GM19328 (cell line): Measurements from ENCODE around the gene ANKS1A.

Source experiments
- ATAC-seq: cut with Tn5 transposase; IDR thresholded peaks from one replicate; pipeline ENCODE4 v1.9.1; 2021; ENCODE audit warnings: mild to moderate bottlenecking, moderate library complexity; ENCODE audit not compliant: unreplicated experiment

ANKS1A gene

DNA sequence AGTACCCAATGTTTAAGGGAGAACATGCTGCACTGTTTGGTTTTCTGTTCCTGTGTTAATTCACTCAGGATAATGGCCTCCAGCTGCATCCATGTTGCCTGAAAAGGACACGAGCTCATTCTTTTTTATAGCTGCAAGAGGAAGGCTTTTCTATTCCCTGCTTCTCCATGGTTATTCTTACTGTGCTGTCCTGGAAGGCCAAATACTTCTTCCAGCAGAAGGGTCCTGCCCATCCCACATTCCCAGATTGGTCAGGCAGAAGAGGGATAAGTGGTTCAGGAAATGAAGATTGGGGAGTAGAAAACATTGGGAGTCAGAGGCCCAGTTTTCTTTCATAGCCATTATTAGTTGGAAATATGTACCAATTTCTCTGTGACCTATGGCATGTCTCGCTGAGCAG, 129.7 kb downstream of the ANKS1A start:
- no peak for ATAC-seq

DNA sequence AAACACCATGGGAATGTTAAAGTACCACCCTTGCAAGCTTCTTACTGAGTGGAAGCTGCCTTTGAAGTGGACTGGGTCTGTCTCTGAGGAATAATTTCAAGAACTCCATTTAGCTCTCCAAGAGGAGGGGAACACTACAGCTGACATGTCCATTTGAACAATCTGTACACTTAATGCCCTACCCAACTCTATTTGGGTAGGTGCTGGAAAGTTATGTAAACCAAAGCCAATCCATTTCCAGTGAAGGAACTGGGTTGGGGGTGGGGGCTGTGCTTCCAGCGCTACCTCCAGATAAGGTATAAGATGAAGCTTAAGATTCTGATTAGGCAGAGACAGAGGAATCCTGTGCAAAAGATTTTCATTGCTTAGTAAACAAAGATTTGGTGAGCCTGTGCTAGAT, 130.1 kb downstream of the ANKS1A start:
- no peak for ATAC-seq

DNA sequence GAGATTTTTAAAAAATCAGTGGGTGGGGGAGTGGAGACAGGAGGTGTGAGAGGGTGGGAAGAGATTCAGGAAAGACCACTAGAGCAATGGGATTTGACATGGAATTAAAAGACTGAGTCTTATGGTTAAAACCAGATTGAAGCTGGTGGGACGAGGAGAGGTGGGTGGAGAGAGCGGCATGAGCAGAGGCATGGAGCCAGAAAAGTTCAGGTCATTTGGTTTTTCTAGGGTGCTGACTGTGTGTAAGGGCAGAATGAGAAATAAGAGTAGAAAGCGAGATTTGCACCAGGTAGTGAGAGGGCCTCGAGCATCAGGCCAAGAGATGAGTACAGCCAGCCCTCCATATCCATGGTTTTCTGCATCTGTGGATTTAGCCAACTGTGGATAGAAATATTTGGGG, 130.8 kb downstream of the ANKS1A start:
- ATAC-seq, result no peak

DNA sequence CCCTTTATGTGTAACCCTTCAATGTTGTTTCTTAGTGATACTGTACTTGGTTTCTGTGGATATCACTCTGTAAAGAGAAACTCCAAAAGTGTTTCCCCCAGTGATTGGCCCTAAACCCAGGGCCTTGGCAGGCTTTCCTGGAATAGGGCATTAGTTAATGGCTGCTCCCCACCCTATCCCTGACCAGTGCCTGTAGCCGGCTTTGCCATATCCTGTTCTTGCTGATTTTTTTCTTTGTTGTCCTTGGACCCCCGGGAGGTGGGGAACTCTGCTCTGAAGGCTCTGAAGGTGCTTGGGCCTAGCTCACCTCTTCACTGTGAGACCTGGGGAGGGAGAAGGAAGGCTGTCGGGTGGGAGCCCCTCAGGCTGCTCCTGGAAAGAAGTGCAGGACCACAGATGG, 131.9 kb downstream of the ANKS1A start:
- no peak for ATAC-seq

DNA sequence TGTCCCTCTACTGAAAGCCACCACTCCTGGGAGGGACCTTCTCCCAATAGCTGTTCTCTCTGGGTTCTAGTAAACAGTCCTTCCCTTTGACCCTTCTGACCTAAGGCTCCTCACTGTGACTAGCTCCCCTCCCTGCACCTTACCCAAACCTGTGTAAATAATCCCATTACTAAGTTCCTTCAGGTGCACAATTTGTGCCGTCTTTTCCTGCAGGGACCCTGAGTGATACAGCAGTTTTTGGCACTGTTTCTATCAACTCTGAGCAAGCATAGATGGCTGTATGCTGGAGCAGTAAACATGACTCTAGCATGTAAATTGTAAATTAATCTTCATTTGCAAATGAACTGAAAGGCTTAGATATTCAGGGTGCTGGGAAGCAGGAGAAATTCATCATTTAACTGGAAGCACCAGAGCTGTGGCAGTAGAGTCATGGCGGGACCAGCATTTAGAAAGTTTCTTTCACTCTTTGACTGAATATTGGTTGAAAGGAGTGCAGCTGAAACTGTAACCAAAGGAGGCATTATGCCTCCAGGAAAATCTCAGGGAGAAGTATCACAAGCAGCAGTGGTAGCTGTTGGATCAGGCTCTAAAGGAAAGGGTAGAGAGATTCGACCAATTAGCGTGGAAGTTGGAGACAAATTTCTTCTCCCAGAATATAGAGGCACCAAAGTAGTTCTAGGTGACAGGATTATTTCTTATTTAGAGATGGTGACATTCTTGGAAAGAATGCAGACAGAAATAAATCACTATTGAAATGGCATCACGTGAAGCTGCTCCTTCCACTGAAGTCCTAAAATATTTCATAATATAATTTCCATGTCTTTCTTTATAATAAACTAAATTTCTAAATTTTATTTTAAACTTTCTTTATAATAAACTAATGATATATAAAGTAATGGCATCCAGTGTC, 134.3 kb downstream of the ANKS1A start:
- no peak for ATAC-seq

DNA sequence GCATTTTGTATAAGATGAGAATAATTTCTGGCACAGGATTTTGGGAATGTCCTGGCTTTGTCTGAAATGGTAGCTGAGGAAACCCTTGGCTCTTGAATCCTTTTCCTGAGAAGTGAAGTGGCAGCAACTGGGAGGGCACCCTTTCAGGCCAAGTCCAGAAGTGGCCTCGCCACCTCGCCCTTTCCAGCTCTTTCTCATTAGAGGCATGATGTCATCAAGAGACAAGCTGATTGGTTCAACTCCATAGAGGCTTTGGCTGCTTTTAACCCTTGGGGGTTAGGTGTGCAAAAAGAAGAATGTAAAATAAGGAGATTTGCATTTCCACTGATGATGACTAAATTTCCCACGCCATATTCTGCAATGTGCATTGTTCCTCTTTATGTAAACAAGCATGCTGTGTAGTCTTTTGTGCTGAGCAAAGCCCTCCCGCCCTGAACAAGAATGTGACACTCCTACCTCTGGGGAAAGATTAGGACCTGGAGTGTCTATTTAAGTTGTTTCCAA, 135.5 kb downstream of the ANKS1A start:
- no peak for ATAC-seq

DNA sequence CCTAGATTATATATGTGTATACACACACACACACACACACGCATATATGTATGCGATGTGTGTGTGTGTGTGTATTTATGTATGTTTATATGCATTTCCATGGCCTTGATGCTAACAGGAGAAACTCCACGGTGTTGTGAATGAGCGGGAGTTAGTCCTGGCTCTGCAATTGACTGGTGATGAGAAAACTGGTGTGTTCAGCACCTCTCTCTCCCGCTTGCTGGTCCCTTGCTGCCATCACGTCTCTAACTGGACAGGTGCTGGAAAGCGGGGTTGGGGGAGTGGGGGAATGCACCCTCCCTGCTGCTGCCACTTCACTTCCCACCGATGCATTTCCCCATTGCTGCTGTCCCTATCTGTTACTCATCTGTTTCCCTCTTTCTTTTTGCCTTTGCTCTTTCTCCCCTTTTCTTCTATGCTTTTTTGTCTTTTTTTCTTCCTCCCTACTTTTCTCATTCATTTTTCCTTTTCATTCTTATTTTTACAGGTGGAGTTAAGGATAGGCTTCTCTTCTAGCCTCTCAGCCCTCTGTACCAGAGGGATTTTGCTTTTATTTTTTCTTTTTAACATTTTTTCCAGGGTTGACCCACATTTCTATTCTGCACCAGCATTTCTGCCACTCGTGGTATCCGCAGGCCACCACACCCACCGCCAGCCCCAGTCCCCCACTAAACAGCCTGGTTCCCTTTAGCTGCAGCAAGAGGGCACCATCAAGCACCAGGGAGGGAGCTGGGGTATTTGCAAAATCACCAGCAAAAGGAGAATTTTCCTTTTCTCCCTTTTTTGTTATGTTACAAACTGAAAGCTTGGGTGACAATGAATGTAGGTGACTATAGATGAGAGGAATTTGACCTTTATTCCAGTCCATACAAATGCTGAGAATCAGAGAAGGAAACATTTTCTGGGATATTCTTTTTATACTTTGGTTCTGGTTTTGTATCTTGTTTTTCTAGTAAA, 136.5 kb downstream of the ANKS1A start:
- no peak for ATAC-seq

DNA sequence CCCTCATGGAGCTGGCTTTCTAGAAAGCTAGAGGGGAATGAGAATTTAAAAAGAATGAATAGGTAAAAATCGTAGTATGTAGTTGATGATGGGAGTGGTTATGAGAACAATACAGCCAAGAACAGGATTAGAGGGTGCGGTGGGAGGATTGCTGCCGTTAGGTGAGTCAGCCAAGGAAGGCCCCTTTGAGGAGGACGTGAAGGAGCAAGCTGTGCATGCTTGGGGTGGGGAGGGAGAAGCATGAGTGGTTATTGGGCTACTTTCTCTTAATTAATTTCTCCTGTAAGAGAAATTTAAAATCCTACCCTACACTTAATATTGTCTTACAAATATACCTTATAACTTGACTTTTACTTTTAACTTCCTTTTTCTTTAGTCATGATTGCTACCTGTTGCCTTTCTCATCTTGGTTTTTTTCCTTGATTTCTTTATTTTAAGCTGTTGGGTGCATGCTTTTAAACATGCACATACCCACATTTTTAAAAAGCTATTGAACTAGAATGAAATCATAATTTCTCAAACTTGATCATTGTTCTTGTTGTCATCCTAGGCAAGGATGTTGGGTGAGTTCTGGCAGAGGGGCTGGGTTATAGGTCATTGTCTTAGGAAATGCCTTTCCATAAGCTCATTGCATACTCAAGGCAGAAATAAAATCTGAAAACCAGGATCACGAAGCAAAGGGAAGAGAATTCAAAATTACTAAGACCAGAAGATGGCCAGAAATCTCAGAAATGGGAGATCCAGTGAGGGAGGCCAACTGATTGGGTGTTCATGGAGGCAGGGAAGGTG, 137.6 kb downstream of the ANKS1A start:
- ATAC-seq, result no peak

DNA sequence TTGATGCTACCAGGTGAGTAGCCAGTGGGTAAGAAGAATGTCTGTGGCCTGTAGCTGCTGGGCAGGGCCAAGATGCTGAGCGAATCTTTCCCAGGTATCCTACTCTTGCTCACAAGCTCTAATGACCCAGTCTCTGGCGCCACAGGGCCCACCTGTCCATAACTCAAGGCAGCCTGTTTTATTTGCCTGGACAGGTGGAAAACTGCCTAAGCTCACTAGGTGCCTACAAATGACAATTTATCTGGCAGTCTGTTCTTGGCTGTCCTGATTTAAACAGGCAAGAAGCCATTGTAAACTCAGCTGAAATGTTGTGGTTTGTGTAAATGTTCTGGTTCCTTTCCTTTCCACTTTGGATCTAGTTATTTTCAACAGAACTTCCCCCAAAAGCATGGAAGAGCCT, 138.8 kb downstream of the ANKS1A start:
- ATAC-seq, result no peak

DNA sequence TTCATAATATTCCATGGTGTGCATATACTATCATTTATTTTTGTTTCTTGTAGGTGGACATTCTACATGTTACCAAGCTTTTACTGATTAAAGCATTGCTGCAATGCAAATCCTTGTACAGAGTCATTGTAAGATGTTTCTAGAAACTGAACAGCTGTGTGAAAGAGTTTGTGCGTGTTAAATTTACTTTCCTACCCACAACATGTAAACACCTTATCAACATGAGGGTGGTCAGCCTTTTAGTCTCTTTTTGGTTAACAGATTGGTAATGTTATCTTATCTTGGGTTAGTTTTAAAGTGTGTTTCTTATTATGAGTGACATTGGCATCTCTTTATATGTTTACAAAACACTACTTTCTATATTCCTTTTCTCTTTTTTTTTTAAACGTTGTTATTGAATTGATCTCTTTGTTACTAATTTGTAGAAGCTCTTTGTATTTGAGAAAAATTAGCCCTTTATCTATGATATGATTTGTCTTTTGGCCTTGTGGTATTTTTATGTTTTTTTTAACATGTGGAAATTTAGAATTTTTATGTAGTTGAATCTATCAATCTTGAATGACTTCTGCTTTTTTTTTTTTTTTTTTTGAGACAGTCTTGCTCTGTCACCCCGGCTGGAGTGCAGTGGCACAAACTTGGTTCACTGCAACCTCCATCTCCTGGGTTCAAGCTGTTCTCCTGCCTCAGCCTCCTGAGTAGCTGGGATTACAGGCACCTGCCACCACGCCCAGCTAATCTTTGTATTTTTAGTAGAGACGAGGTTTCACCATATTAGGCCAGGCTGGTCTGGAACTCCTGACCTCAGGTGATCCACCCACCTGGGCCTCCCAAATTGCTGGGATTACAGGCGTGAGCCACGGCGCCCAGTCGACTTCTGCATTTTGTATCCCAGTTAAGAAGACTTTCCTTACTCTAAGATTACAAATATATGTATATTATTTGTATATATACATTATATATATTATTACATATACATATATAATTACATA, 140.0 kb downstream of the ANKS1A start:
- ATAC-seq, result no peak

DNA sequence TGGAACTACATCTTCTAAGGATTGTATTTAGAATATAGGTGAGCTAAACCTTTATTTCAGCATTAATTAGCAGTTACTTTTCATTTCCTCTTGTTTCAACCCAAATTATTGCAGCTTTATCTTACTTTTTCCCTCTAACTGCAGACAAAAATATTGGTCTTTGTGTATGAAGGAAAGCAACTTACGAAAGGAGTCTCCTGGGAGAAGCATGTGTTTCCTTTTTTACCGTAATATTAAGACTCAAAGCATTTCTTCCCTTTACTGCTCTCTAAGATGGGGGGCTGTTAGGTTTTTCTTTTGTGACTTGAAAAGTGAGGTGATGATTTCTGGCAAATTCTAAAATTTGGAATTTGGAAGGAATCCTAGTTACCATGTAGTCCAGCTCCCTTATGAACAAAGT, 141.0 kb downstream of the ANKS1A start:
- no peak for ATAC-seq

DNA sequence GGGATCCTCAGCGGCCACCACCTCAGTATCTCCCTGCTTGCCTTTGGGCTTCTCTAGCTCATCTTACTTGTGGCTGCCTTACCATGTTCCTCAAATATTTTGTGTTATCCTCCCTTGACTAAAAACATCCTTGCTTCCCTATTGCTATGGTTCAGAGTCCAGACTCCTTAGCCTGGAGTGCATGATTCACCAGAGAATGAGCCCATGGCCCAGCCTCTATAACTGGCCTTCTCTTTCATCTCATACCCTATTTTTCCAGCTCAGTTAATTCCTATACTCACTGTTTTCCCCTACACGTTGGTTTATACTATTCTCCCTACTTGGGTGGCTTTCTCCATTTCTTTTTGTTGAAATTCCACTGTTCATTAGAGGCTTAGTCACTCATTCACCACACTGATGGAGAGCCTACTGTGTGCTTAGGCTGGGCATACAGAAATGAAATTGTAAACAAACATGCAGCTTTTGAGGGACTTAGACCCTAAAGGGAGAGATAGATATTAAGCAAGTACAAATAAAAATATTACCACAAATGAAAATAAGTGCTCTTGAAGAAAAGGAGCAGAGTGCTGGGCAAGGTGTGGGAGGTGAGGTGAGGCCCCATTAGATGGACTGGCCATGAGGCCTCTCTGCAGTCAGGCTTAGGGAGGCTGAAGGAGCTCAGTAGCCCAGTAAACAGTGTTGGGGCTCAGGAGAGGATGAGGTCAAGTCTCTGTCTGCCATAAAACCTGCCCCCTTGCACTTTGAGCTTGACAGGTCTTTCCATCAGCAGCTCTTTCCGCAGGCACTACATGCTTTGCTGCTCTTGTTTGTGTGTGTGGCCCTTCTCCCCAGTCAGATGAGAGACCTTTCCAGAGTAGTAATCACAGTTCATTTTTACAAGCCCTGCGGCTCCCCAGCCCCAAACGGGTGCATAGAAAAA, 142.8 kb downstream of the ANKS1A start:
- no peak for ATAC-seq

DNA sequence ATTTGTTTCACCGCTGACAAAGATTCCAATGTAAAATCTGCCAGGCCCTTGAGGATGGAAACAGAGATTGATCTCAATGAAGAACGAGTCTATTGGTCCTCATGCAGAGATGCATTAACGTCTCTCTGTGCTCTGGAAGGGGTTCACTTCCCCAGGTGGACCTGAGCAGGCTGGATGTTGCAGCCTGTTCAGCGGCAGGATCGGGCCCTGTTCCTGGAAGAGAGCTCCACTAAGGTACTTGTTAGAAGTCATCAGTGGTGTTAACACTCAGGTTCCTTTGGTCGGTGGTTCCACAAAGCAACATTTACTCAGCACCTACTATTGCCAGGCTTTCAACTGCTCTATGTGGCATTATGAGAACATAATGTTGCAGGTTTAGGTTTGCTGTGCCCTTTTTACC, 144.6 kb downstream of the ANKS1A start:
- no peak for ATAC-seq

DNA sequence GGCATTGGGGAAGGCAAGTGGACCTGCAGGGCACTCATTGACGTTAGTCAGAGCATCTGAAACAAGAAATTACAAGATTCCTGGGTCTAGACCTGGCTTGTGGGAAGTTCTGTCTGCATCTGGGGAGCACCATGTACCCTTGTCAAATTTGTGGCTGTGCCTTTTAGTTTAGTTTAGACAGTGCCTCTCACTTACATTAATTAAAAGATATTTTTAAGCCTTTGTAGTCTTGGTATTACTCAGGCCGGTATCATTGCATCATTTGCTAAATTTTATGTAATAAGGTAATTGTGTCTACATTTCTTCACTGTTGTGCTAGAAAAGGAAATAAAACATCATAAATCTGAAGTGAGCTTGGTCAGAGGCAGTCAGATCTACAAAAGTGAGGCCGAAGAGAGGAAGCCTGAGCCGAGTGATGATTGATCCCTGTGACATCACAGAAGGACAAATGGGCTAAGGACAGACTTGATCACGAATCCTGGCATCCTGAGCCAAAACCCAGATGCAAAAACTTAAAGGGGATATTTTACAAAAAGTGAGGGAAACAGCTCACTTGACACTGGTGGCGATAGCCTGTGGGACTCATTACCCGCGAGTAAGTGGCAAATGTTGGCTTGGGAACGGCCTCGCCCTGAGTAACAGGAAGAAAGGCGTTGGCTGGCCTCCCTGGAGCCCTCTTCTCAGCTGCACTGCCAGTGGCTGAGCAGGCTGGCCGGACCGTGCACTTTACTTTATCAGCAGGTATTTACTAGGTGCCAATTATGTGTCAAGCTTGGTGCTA, 145.5 kb downstream of the ANKS1A start:
- ATAC-seq, result no peak

DNA sequence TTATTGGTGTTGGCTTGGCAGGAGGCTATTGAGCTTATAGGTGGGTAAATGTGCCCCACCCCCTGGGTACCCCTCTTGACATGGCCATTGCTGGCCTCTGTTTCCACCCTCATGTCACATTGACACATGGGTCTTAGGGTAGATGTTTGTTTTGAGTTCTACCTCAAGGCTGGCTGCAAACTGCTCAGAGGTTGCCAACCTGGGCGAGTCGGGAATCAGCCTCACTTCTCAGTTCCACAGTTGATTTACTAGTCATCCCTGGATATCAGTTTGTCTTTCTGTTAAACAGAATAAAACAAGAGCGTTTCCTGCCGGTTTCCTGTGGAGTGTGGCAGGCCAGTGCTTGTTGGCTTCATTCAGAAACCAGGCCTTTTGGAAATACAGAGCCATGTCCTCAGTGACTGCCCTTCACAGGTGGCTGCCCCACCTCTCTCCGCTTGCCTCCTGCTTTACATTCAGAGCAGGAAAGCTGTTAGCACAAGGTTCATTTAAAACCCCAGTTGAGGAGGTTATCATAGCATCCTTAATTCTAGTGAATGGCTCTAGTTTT, 146.5 kb downstream of the ANKS1A start:
- no peak for ATAC-seq

DNA sequence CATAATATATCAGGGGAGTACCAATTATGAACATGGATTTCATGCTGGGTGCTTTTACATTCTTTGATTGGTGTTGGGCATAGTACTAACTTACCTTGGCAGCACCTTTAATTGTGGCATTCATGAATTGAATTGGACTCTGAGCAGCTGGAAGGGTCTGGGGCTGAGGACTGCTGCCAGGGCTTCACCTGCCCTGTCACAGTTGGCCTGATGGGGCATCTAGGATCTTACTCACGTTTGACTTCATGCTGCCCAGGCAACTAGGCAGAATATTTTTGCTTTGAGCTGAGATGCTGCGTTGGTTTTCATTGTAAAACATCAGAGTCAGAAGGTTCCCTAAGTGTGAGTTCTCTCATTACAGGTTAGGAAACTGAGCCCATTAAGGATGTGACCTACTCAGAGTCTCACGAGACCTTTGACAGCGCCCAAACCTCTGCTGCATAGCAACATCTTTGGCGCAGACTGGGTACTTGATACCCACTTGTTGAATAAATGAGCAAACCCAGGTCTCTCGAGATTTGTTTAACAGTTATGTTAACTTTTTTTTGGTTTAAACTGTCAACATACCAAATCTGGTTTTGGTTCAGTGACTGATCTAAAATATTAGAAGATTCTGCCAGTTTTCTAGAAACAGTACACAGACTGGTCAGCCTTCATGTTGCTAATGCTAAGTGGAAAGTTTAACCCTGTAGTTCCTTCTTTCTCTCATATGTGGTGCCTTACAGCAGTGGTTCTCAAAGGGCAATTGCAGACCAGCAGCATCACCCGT, 147.2 kb downstream of the ANKS1A start:
- no peak for ATAC-seq
